Breast epithelium (tissue), 3 donors: Measurements from ENCODE around the gene RPL26.

Source experiments
- POLR2A ChIP-seq: fragments of 450-650 bp; IDR thresholded peaks from one replicate; pipeline ENCODE4 v1.6.1; 2016; ENCODE audit warnings: antibody characterized with exemption, mild to moderate bottlenecking, moderate library complexity
- POLR2AphosphoS5 ChIP-seq, 3 donors: sonication (generic); formaldehyde crosslinking; IDR thresholded peaks; one replicate each; pipeline ENCODE4 v1.6.1; 2017; ENCODE audit warnings: antibody characterized with exemption in 3 of 3

GRCh38 chr17:8398980-8399379 is 16.0 kb upstream of the RPL26 start:
- TF ChIP-seq POLR2A (no peak), POLR2AphosphoS5 (IDR thresholded peaks at IDR 0.05) (no peak)
